T-helper 2 cell treated with Interferon-gamma antibody and Interleukin-4, amounts not matched to agents 100 ng/mL and 5 ng/mL, for 36 hours (primary cell): ENCODE results near the gene NIT1. TPM values are rescaled to one million over a fixed set of nuclear protein-coding genes. Genes with fewer than 3 reads are reported as not detected.

Experiments
- intact Hi-C: fragments of 100-400 bp; cut with micrococcal nuclease; formaldehyde crosslinking; loops from one replicate; pipeline ENCODE4 v1.15.1; 2023
- total RNA-seq: library from RNA; stranded (reverse); gene quantifications from 2 replicates; pipeline ENCODE4 v1.2.3, GENCODE V29; 2022

The NIT1 gene, protein sequence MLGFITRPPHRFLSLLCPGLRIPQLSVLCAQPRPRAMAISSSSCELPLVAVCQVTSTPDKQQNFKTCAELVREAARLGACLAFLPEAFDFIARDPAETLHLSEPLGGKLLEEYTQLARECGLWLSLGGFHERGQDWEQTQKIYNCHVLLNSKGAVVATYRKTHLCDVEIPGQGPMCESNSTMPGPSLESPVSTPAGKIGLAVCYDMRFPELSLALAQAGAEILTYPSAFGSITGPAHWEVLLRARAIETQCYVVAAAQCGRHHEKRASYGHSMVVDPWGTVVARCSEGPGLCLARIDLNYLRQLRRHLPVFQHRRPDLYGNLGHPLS
- total RNA-seq: 34.8 and 35.8 TPM in 2 replicates

GRCh38 chr1:161117759-161118581 is at the start of gene NIT1, which contains the start of gene PFDN2:
TSS of gene NIT1 (plus strand) at chr1:161118105. CDS start at chr1:161118177, 72 bp downstream.
TSS of gene PFDN2 (minus strand) at chr1:161118037. CDS start at chr1:161118026, 11 bp downstream.
- intact Hi-C loops: loop anchor here (1.0 to 2.0 kb wide), 3 partner anchors 14 to 50 kb away; partner anchors contain the start of genes DEDD and UFC1

- intact Hi-C loops: loop anchor here (1.0 kb wide), 4 partner anchors 23 to 85 kb away; partner anchors contain the start of genes KLHDC9, NIT1, PFDN2 and UFC1
Observed at GRCh38 chr1:161068306-161069234, 49.3 kb upstream of the NIT1 start.

DNA sequence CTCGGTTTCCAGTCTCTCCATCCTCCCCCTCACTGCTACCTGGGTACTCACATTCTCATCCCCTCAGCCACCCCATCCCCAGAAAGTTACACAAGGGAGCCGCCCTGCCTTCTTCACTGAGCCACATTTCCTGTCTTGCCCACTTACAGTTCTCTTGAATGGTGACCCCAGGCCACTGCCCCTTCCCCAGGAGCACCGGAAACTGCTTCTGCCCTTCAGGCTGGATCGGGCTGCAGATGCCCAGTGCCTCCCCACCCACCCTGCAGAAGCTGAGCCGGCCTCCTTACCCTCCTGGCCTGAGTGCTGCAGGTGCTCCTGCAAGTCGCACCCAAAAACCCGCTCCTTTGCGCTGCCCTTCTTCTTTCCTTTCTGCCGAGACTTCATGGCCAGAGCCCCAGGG is 48.7 kb upstream of the NIT1 start:
- intact Hi-C loops: no loop called here

DNA sequence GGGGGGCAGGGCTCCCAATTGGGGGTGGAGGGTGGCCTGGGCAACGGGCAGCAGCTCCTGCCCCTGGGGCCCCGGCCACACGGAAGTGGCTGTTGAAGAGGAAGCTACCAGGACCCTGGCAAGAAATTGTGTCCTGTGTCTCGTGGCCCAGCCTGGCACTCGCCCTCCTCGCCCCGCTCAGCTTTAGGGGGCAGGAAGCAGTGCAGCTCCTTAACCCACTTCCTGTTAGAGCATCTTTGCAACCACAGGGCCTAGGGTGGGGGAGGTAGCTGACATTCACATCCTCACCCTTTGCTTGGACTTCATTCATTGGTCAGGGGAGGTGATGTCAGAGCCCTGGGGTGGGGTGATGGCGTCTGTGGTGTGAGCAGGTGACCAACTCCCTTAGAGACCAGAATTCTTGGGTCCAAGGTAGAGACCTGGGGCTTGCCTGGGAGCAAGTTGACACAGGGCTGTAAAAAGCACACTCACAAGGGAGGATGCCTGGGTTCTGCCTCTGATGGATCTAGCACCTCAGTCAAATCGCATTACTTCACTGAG is 48.1 kb upstream of the NIT1 start, which contains the start of gene ARHGAP30:
TSS of gene ARHGAP30 (minus strand) at position 161 of the 540 bp plus-strand sequence. CDS start 267 bp downstream, outside the sequence.
- intact Hi-C loops: loop anchor here (2.0 kb wide), 1 partner anchor 63 kb away; the partner anchor contains the start of gene DEDD

GRCh38 chr1:161070761-161071160 is 47.1 kb upstream of the NIT1 start:
- intact Hi-C loops: loop anchor here (2.0 kb wide), 1 partner anchor 62 kb away; the partner anchor contains the start of gene DEDD

GRCh38 chr1:161071886-161072371 is 46.0 kb upstream of the NIT1 start:
- intact Hi-C loops: loop anchor here (1.0 to 2.0 kb wide), 2 partner anchors 61 to 67 kb away; partner anchors contain the start of gene DEDD

GRCh38 chr1:161072751-161073449 is 45.0 kb upstream of the NIT1 start:
- intact Hi-C loops: loop anchor here (1.0 kb wide), 1 partner anchor 66 kb away; no protein-coding TSS in a partner anchor

DNA sequence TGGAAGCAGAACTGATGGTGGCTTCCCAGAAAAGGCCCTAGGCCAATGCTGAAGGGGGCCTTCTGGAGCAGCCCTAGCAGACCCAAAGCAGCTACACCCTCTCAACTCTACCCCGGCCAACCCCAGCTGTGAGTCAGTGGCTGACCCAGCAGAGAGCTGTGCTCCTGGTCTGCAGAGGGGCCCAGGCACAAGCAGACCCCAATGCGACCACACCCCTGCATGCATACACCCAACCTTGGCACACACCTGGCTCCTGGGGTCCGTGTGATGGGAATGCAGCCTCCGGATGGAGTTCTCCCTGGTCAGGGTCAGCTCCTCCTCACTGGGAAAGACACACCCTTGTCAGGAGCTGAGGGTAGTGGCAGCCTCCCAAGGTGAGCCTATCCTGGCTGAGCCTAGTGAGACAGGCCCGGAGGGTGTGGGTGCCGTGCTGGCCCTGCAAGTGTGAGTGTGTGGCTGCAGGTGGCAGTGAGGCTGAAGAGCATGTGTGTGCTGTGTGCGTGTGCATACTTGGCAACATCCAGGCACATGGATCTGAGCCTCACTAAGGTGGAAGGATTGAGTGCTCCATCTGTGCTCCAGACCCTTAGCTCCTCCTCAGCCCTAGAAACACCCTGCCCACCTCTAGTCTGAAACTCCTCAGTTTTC is 44.3 kb upstream of the NIT1 start:
- intact Hi-C loops: no loop called here

- intact Hi-C loops: no loop called here
Observed at GRCh38 chr1:161074676-161075368, 43.1 kb upstream of the NIT1 start.

DNA sequence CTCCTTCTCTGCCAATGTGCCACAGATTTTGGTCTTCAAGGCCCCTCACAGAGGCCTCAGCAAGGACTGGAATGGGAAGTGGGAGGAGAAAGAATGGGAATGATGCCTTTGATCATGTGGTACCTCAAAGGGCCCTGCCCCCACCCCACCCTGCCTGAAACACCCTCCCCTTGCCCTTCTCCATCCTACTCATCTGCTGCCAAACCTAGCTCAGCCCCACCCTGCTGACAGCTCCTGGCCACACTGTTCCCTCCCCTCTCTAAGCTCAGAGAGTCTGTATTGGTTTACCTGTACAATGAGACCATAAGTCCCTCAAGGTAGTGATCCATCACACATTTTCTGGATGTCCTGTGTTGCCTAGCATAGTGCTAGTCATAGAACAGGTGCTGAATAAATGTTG is 41.5 kb upstream of the NIT1 start:
- intact Hi-C loops: no loop called here

DNA sequence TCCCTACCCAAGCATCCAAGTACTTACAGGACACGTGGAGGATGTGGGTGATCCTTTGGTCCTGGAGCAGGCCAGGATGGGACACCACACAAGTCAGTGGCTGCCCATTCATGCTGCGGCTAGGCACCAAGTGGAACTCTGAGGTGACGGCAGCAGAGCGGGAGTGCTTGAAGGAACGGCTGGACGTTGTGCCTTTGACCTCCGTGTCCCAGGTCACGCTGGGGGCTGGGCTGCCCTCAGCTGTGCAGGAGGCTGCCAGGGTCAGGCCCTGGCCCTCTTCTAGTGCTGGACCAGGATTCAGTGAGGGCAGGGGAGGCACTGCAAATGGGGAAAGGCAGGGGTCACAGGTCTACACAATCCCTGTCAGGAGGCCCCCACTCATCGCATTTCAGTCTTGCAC is 40.5 kb upstream of the NIT1 start:
- intact Hi-C loops: no loop called here

GRCh38 chr1:161079436-161080110 is 38.3 kb upstream of the NIT1 start:
- intact Hi-C loops: no loop called here

GRCh38 chr1:161080441-161081405 is 37.2 kb upstream of the NIT1 start:
- intact Hi-C loops: no loop called here

DNA sequence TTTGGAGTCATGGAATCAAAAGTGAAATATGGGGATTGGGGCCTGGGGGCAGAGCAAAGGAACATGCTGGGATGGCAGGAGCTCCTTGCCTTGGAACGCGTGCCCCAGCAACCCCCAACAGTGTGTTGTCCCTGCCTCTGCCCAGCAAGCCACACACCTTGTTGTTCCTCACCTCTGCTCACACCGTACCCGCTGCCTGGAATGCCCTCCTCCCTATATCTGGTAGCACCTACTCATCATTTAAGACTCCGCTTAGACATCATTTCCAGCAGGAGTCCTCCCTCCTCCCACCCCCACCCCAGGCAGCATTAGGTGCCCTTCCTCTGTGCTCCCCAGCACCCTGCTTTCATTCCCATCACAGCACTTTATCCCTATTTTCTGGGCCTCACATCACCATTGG is 36.4 kb upstream of the NIT1 start:
- intact Hi-C loops: no loop called here

DNA sequence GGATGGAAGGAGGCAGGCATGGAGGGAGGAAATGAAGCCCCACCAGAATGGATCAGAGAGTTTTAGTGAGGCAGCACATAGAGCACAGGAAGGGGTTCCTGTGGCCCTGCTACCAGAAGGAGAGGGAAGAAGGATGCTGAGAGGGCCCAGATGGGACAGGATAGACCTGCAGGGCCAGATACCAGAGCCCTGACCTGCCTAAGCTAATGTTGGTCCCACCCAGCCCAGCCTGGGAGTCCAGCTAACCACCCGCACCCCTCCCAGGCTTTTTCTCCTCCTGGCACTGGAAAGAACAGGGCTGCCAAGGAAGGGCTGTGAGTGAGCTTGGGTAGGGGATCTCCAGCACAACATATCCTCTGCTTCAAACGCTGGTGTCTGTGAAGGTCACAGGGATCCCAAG is 35.4 kb upstream of the NIT1 start:
- intact Hi-C loops: no loop called here

DNA sequence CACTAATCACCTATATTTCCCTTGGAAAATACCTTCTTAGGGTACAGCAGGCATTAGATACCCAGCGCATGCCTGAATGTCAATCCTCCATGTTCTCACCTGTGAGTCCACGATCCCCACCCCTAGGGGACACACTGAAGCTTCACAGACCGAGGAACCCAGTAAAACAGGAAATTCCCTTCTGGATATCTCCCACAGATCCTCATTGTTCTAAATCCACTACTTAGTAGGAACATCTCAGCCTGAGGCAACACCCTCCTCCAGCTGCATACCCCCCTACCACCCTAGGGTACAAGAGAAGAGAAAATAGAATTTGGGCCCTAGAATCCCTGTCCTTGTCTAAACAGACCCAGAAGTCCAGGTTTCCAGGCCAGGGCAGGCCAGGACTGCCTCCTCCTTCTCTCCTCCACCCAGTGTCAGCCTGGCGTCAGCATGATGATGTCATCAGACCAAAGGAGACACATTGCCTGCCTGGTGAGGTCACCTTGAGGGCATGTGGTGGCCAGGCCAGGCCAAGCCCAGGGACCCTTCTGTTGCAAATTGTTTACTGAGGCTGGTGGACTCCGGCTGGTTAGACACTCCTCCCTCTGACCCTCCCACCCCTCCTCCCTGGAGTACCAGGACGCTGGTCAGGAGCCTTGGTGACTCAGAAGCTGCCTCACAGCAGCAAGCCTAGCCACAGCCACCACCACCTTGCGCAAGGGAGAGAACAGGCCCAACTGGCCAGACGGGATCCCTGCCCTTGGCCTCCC is 34.7 kb upstream of the NIT1 start:
- intact Hi-C loops: no loop called here
